Measurements from ENCODE around the gene TMEM231.

DNA sequence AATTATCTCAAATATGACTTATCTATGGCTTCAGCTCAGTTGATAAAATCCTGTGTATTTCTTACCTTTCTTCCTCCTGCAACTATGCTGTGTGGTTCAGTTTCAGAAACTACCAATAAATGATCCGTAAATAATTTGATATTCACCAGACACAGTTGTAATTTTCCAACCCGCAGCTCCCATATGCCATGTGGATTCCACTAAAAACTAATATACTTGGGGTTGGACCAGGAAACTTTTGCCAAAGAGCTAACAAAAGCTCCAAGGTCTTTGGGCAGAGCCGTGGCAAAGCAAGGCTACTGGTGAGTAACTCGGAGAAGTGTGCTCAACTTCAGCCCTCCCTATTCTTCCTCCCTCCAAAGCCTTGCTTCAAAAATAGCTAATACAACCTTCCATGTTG lies 58.5 kb downstream of the TMEM231 start:
- TF ChIP-seq, protein P1, sequence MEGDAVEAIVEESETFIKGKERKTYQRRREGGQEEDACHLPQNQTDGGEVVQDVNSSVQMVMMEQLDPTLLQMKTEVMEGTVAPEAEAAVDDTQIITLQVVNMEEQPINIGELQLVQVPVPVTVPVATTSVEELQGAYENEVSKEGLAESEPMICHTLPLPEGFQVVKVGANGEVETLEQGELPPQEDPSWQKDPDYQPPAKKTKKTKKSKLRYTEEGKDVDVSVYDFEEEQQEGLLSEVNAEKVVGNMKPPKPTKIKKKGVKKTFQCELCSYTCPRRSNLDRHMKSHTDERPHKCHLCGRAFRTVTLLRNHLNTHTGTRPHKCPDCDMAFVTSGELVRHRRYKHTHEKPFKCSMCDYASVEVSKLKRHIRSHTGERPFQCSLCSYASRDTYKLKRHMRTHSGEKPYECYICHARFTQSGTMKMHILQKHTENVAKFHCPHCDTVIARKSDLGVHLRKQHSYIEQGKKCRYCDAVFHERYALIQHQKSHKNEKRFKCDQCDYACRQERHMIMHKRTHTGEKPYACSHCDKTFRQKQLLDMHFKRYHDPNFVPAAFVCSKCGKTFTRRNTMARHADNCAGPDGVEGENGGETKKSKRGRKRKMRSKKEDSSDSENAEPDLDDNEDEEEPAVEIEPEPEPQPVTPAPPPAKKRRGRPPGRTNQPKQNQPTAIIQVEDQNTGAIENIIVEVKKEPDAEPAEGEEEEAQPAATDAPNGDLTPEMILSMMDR (IDR thresholded peaks at IDR 0.05), result no peak
- TF ChIP-seq POLR2AphosphoS5 (IDR thresholded peaks at IDR 0.05; ENCODE audit: insufficient read depth in 1 of 2, low read depth in 1 of 2), result no peak
- no peak for TF ChIP-seq POLR2A (IDR thresholded peaks at IDR 0.05)

All from vagina (tissue), 2 donors.